KOPT-K1 (cell line): ENCODE measurements around the gene MKRN2OS.
"Not testable (repeated sequence)": the region's sequence is repeated elsewhere in the genome, so short reads cannot be mapped to it uniquely, and the experiment has no call there.

Source experiments
- H3K27ac ChIP-seq: fragments of 200-600 bp; sonication (generic); 2 replicates; pipeline ENCODE4 v1.5.1; 2016; ENCODE audit warnings: antibody characterized with exemption, mild to moderate bottlenecking, low read depth, low read length; ENCODE audit not compliant: poor library complexity, severe bottlenecking
- H3K36me3 ChIP-seq: fragments of 200-600 bp; sonication (generic); 2 replicates; pipeline ENCODE4 v1.5.1; 2017; ENCODE audit warnings: antibody characterized with exemption, mild to moderate bottlenecking, low read length, moderate library complexity; ENCODE audit not compliant: insufficient read depth
- H3K9me3 ChIP-seq: fragments of 200-600 bp; sonication (generic); 2 replicates; pipeline ENCODE4 v1.5.1; 2017; ENCODE audit warnings: antibody characterized with exemption, low read length, mild to moderate bottlenecking; ENCODE audit not compliant: insufficient read depth, poor library complexity, severe bottlenecking

MKRN2OS gene

GRCh38 chr3:12553921-12554391 lies 8.7 kb upstream of the MKRN2OS start:
- Histone ChIP-seq H3K27ac (peak overlapping the region; percentile 95), H3K36me3 (no peaks in the 10 kb centered on the region), H3K9me3 (no peaks in the 10 kb centered on the region)

GRCh38 chr3:12549971-12550760 lies 4.9 kb upstream of the MKRN2OS start:
- Histone ChIP-seq H3K36me3 (no peaks in the 10 kb centered on the region), H3K27ac (no peak overlapping the region), H3K9me3 (no peaks in the 10 kb centered on the region)

GRCh38 chr3:12544652-12545472 lies 437 bp downstream of the MKRN2OS start:
- Histone ChIP-seq H3K36me3 (peaks cover 10% of the 10 kb centered on the region; the same call in 1 of the 2 replicates), H3K9me3 (no peaks in the 10 kb centered on the region), H3K27ac (no peak overlapping the region)

- H3K9me3 ChIP-seq, H3K27ac ChIP-seq: not testable (repeated sequence)
- H3K36me3 ChIP-seq: peaks cover 17% of the 10 kb centered on the region; the same call in 1 of the 2 replicates
Observed at GRCh38 chr3:12543497-12543896, 1.8 kb downstream of the MKRN2OS start.

GRCh38 chr3:12541625-12542024 lies 3.7 kb downstream of the MKRN2OS start:
- H3K27ac ChIP-seq: no peak overlapping the region
- H3K9me3 ChIP-seq: no peaks in the 10 kb centered on the region
- peaks cover 17% of the 10 kb centered on the region; the same call in 1 of the 2 replicates for H3K36me3 ChIP-seq

- Histone ChIP-seq H3K36me3 (peaks cover 48% of the 10 kb centered on the region), H3K27ac (no peak overlapping the region), H3K9me3 (no peaks in the 10 kb centered on the region)
Observed at GRCh38 chr3:12536423-12536822, 8.9 kb downstream of the MKRN2OS start.

- Histone ChIP-seq H3K27ac (no peak overlapping the region), H3K36me3 (peaks cover 51% of the 10 kb centered on the region), H3K9me3 (no peaks in the 10 kb centered on the region)
Observed at GRCh38 chr3:12532182-12532581, 13.1 kb downstream of the MKRN2OS start.

- no peaks in the 10 kb centered on the region for H3K9me3 ChIP-seq
- H3K36me3 ChIP-seq: peaks cover 64% of the 10 kb centered on the region
Observed at GRCh38 chr3:12527757-12528143, 17.5 kb downstream of the MKRN2OS start.

GRCh38 chr3:12522721-12523120 lies 22.6 kb downstream of the MKRN2OS start:
- peaks cover 62% of the 10 kb centered on the region for H3K36me3 ChIP-seq
- no peak overlapping the region for H3K27ac ChIP-seq
- no peaks in the 10 kb centered on the region for H3K9me3 ChIP-seq

More at GRCh38 chr3:12527757-12528143, 17.5 kb downstream of the MKRN2OS start:
- no peak overlapping the region for H3K27ac ChIP-seq

- H3K36me3 ChIP-seq: peaks cover 57% of the 10 kb centered on the region
- H3K9me3 ChIP-seq: no peaks in the 10 kb centered on the region
- H3K27ac ChIP-seq: no peak overlapping the region
Observed at GRCh38 chr3:12521010-12521409, 24.3 kb downstream of the MKRN2OS start.

GRCh38 chr3:12518261-12519028 lies 26.9 kb downstream of the MKRN2OS start:
- no peak overlapping the region for H3K27ac ChIP-seq
- H3K36me3 ChIP-seq: peaks cover 64% of the 10 kb centered on the region
- no peaks in the 10 kb centered on the region for H3K9me3 ChIP-seq

GRCh38 chr3:12516873-12517272 lies 28.4 kb downstream of the MKRN2OS start:
- H3K36me3 ChIP-seq: peaks cover 51% of the 10 kb centered on the region
- no peak overlapping the region for H3K27ac ChIP-seq
- H3K9me3 ChIP-seq: no peaks in the 10 kb centered on the region

- Histone ChIP-seq H3K9me3 (no peaks in the 10 kb centered on the region), H3K27ac (no peak overlapping the region), H3K36me3 (peaks cover 42% of the 10 kb centered on the region)
Observed at GRCh38 chr3:12515631-12516030, 29.7 kb downstream of the MKRN2OS start.

GRCh38 chr3:12513694-12514446 lies 31.4 kb downstream of the MKRN2OS start:
- Histone ChIP-seq H3K9me3 (no peaks in the 10 kb centered on the region), H3K36me3 (peaks cover 49% of the 10 kb centered on the region), H3K27ac (no peak overlapping the region)
